Stimulated activated CD8-positive, alpha-beta memory T cell treated with anti-CD3 and anti-CD28 coated beads, Interleukin-4, amount 100 ng/mL, for 1 hour (primary cell): ENCODE measurements around the gene MYH10.

Experiments used
- DNase-seq, 2 donors: peaks; one replicate each; pipeline ENCODE4 v3.0.0-alpha.2; 2020; ENCODE audit warnings: low read depth in 2 of 2, low spot score in 1 of 2

Gene MYH10

DNA sequence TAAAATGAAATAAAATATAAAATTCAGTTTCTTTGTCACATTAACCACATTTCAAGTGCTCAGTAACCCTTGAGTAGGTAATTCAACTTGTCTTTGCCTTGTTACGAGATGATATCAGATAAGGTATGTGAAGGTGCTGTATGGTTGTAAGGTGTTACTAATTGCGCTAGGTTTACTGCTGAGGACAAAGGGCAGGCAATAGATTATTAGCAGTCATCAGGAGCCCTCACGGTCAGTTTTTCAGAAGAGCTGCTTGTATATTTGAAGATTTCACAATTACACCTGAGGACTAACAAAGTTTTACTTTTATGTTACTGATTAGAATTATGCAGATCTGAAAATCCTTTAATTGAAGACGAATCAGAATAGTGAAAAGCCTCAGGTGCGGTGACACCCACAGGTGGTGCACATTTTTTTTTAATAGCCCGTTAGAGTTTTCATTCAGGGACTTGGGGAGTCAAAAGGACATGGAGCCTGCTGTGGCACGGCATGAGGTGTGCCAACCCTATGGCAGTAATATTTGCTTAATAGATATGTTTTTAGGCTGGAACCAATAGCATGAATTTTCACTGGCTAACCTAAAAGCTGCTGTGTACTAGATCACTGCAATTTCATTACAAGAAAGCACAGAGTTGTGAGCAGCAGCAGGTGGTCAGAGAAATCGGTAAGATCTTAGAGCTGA, 178.5 kb downstream of the MYH10 start:
- DNase-seq: no peak

DNA sequence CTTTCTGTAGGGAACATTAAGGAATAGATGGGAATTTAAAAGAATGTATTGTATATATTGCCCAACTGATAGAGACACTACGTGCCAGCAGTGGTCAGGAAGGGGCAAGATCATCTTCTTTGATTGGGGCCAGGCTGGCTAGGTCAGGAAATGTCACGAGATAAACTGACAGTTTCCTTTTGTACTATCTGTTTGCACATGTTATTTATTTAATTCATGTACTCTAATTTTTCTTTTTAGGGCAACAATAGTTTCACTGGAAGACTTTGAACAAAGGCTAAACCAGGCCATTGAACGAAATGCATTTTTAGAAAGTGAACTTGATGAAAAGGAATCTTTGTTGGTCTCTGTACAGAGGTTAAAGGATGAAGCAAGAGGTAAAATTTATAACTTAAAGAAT, 182.2 kb downstream of the MYH10 start:
- no peak for DNase-seq

DNA sequence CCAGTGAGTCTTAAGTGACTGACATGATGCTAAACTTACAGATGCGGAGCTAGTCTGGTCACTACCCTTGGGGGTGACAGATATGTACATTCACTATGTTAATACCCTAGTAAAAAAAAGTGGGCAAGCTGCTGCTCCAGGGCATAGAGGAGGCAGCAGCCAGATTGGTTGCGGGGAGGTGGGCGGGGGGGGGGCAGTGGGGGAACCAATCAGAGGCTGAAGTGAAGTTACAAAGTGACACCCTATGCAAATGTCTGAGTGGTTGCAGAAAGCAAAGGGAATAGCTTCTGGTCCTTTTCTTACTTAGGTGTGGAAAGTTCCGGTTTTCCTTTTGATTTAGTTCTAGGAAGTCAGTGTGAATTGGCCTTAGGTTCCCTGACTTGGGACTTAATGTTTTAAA, 182.7 kb downstream of the MYH10 start:
- no peak for DNase-seq

DNA sequence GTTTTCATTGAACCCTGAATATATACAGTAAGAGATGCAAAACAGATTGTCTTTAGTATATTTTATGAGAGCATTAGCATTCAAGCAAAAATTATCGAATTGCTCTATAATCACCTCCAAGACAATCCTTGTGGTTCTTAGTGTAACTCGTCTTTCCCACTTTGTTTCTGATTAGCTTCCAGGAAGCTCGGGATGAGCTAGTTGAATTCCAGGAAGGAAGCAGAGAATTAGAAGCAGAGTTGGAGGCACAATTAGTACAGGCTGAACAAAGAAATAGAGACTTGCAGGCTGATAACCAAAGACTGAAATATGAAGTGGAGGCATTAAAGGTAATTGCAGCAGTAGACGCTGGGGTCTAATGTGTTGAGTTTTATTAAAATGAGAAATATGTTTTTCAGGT, 185.0 kb downstream of the MYH10 start:
- DNase-seq: no peak

DNA sequence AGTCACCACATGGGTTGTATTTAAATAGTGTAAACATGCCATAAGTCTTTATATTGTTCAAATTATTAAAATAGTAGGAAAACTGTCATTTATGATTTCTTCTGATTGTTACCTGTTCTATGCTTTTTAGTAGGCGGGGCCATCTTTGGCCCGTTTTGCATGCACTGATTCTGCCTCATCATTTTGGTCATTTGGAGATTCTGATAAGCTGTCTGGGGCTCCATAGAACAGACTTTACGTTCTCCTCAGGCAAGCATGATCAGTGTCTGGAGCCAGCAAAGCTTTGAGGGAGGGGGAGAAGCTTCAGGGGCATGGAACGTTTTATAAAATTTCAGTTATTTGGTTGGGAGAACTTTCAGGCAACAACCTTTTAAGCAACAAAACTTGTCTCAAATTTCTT, 186.0 kb downstream of the MYH10 start:
- no peak for DNase-seq

GRCh38 chr17:8443756-8444155, 186.8 kb downstream of the MYH10 start:
- no peak for DNase-seq

GRCh38 chr17:8442310-8442709, 188.2 kb downstream of the MYH10 start:
- no peak for DNase-seq

- DNase-seq: no peak
These were observed 188.8 kb downstream of the MYH10 start for GRCh38 chr17:8441690-8442089.

DNA sequence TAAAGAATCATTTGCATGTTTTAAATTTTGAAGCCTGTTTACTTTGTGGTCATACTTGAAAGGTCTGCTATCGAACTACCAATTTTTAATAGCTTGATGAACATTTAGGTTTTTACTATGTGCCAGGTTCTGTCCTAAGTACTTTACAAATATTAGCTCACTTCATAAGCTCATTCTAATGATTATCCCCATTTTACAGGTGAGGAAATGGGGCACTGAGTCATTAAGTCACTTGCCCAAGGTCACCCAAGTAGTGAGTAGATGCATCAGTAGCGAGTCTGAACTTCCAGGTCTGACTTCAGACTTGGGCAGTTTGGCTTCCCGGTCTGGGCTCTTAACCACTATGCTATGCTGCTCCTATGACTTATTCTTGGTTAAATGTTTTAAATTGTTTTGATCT, 190.8 kb downstream of the MYH10 start:
- DNase-seq: no peak

GRCh38 chr17:8438441-8438840, 192.1 kb downstream of the MYH10 start:
- DNase-seq: no peak

DNA sequence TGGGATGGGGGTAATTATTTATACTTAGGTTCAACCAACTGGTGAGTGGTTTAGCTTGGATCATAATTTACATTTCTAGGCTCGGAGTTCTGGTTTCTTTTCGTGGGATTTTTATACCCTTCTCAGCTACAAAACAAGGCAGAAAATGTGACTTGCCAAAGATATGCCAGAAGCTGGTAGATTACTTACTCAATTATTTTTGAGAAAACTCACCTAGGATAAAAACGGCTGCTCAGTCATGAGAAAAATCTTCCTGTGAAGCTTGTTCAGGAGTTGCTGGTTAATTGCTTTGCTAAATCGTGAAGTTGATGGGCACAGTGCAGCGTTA, 193.7 kb downstream of the MYH10 start:
- no peak for DNase-seq

GRCh38 chr17:8436169-8436843, 194.2 kb downstream of the MYH10 start:
- DNase-seq: peak; percentile 18 to 33

- peak; percentile 98 to 99 for DNase-seq
These were observed 195.0 kb downstream of the MYH10 start, which contains the start of gene NDEL1 for GRCh38 chr17:8435245-8436168. TSS of gene NDEL1 (plus strand) at chr17:8435884. CDS start at chr17:8444272, 8,388 bp downstream.

GRCh38 chr17:8430966-8431365, 199.6 kb downstream of the MYH10 start:
- no peak for DNase-seq

- no peak for DNase-seq
These were observed 203.7 kb downstream of the MYH10 start for GRCh38 chr17:8426802-8427201.

- DNase-seq: no peak
These were observed 204.3 kb downstream of the MYH10 start for GRCh38 chr17:8426094-8426720.
